ENCODE data around the gene ZNF850.

The ZNF850 gene

GRCh38 chr19:36688058-36688457 is 84.5 kb downstream of the ZNF850 start:
- peak overlapping the region; percentile 30 for H3K27ac ChIP-seq (ENCODE audit: low read length)
- H3K36me3 ChIP-seq (ENCODE audit: control insufficient read depth in 1 of 2, insufficient read depth in 2 of 2, low read length in 2 of 2): peaks cover 23 to 55% of the 10 kb centered on the region in 2 donors
- peak overlapping the region; percentile 80 to 92 for H3K4me3 ChIP-seq (ENCODE audit: low read depth in 1 of 2, low read length in 2 of 2)
- peaks cover 3 to 18% of the 10 kb centered on the region in 2 donors for H3K4me1 ChIP-seq (ENCODE audit: control insufficient read depth in 1 of 2, insufficient read depth in 2 of 2, low read length in 2 of 2)
- H3K27me3 ChIP-seq (ENCODE audit: low read depth, low read length): no peaks in the 10 kb centered on the region
- peaks cover 0 to 4% of the 10 kb centered on the region in 2 donors for H3K9me3 ChIP-seq (ENCODE audit: control insufficient read depth in 1 of 2, low read length in 2 of 2)

DNA sequence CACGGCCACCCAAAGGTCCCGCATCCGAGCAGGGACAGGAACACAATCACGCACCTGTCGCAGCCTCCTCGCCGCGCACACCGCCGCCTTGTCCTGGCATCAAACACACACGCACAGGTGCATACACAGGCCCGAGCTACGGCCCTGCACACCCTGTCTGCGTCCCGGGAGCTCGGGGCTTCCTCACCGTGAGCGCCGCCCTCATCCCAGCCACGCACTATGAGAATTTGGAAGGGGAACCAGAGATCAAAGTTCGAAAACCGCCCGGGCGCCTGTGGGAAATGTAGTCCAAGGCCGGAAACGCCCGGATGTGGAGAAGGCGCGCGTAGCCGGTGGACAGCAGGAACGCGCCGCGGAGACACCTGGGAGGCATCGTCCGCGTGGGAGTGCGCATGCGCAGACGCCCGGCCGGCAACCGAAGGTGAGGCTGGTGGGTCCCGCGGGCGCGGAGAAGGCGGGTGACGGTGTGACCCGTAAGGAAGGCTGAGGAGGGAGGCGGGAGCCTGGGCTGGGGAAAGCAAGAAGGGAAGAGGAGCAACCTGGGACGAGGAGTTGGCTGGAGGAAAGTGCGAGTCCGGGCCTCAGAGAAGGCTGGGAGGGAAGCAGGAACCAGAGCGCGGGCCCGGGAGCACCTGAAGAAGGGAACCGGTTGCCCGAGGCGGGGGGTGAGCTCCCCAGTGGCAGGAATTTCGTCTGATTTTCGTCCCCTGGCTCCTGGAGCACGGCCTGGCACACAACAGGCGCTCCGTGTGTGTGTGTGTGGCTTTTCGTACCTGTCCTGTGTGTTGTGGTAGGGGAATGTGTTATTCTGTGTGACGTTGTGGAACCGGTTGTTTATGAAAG is 85.2 kb downstream of the ZNF850 start, which contains the start of gene ZNF567:
Gene ZNF567, plus strand, starts transcription at position 399 of the 843 bp plus-strand sequence. CDS start 7,256 bp downstream, outside the sequence.
- Histone ChIP-seq H3K27ac (ENCODE audit: low read length) (peak within 1 kb of the TSS; percentile 42), H3K4me3 (ENCODE audit: low read depth in 1 of 2, low read length in 2 of 2) (peak within 1 kb of the TSS; percentile 80 to 92), H3K36me3 (ENCODE audit: control insufficient read depth in 1 of 2, insufficient read depth in 2 of 2, low read length in 2 of 2) (peaks cover 23 to 48% of the 10 kb centered on the region in 2 donors), H3K27me3 (ENCODE audit: low read depth, low read length) (no peaks in the 10 kb centered on the region), H3K4me1 (ENCODE audit: control insufficient read depth in 1 of 2, insufficient read depth in 2 of 2, low read length in 2 of 2) (peaks cover 3 to 18% of the 10 kb centered on the region in 2 donors), H3K9me3 (ENCODE audit: control insufficient read depth in 1 of 2, low read length in 2 of 2) (peaks cover 0 to 2% of the 10 kb centered on the region in 2 donors)

DNA sequence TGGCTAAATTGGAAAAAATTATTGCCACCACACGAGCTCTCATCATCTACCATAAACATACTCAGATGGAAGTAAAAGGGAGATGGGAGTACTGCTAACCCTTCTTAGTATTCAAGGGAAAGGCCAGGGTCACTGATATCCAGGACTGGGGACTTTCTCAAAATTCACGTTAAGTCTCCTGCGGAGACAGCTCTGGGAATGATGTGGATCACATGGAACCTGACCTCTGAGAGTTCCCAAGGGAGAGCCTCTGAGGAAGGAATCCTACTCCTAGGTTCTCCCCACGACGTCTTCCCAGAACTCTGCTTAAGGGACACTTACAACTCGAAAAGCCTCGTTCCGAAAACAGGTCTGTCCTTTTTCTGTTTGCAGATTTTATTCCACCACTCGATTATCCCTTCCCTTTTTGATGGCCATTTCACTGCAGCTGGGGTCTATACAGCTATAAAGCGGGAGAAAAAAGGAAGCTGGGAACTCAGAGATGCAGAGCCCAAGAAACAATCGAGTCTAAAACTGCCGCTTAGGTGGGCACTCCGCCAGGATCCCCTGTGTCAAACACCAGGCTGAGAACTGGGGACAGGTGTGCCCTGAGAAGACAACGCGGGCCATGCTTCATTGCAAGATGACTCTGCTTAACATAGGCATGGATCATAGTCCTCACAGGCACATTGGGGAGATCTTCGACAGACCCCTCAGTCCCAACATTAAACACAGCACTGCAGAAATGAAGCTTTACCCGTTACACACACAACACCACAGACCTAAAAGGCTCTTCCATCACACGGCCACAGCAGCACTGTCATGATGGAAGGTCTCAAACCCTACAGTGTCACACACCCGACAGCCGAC is 86.0 kb downstream of the ZNF850 start:
- Histone ChIP-seq H3K36me3 (ENCODE audit: control insufficient read depth in 1 of 2, insufficient read depth in 2 of 2, low read length in 2 of 2) (peaks cover 16 to 45% of the 10 kb centered on the region in 2 donors), H3K4me3 (ENCODE audit: low read depth in 1 of 2, low read length in 2 of 2) (peak overlapping the region; percentile 80 to 92), H3K9me3 (ENCODE audit: control insufficient read depth in 1 of 2, low read length in 2 of 2) (peaks cover 0 to 2% of the 10 kb centered on the region in 2 donors), H3K4me1 (ENCODE audit: control insufficient read depth in 1 of 2, insufficient read depth in 2 of 2, low read length in 2 of 2) (peaks cover 3 to 18% of the 10 kb centered on the region in 2 donors), H3K27me3 (ENCODE audit: low read depth, low read length) (no peaks in the 10 kb centered on the region), H3K27ac (ENCODE audit: low read length) (peak overlapping the region; percentile 42)

- H3K36me3 ChIP-seq (ENCODE audit: control insufficient read depth in 1 of 2, insufficient read depth in 2 of 2, low read length in 2 of 2): peaks cover 13 to 45% of the 10 kb centered on the region in 2 donors
- no peak overlapping the region for H3K27ac ChIP-seq (ENCODE audit: low read length)
- no peaks in the 10 kb centered on the region for H3K27me3 ChIP-seq (ENCODE audit: low read depth, low read length)
- peak overlapping the region; percentile 80 to 92 for H3K4me3 ChIP-seq (ENCODE audit: low read depth in 1 of 2, low read length in 2 of 2)
- peaks cover 0 to 7% of the 10 kb centered on the region in 2 donors for H3K9me3 ChIP-seq (ENCODE audit: control insufficient read depth in 1 of 2, low read length in 2 of 2)
- peaks cover 3 to 18% of the 10 kb centered on the region in 2 donors for H3K4me1 ChIP-seq (ENCODE audit: control insufficient read depth in 1 of 2, insufficient read depth in 2 of 2, low read length in 2 of 2)
Measured at GRCh38 chr19:36685835-36686234, 86.8 kb downstream of the ZNF850 start.

DNA sequence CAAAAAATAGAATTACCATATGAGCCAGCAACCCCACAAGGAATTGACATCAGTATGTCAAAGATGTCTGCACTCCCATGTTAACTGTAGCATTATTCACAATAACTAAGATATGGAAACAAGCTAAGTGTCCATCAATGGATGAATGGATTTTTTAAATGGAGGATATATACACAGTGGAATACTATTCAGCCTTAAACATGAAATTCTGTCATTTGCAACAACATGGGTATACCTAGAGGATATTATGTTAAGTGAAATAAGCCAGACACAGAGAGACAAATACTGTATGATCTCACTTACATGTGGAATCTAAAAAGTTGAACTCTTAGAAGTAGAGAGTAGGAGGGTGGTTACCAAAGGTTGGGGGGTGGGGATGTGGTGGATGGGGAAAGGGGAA is 93.2 kb downstream of the ZNF850 start:
- no peak overlapping the region for H3K27ac ChIP-seq (ENCODE audit: low read length)
- H3K9me3 ChIP-seq (ENCODE audit: control insufficient read depth in 1 of 2, low read length in 2 of 2): peaks cover 5 to 30% of the 10 kb centered on the region in 2 donors
- peak overlapping the region in 1 of 2 donors; percentile 35 for H3K4me3 ChIP-seq (ENCODE audit: low read depth in 1 of 2, low read length in 2 of 2)
- H3K36me3 ChIP-seq (ENCODE audit: control insufficient read depth in 1 of 2, insufficient read depth in 2 of 2, low read length in 2 of 2): peaks cover 0 to 49% of the 10 kb centered on the region in 2 donors
- no peaks in the 10 kb centered on the region for H3K4me1 ChIP-seq (ENCODE audit: control insufficient read depth in 1 of 2, insufficient read depth in 2 of 2, low read length in 2 of 2)
- no peaks in the 10 kb centered on the region for H3K27me3 ChIP-seq (ENCODE audit: low read depth, low read length)

- H3K27me3 ChIP-seq (ENCODE audit: low read depth, low read length): no peaks in the 10 kb centered on the region
- H3K27ac ChIP-seq (ENCODE audit: low read length): no peak overlapping the region
- H3K4me1 ChIP-seq (ENCODE audit: control insufficient read depth in 1 of 2, insufficient read depth in 2 of 2, low read length in 2 of 2): no peaks in the 10 kb centered on the region
- H3K9me3 ChIP-seq (ENCODE audit: control insufficient read depth in 1 of 2, low read length in 2 of 2): peaks cover 16 to 53% of the 10 kb centered on the region in 2 donors
- H3K36me3 ChIP-seq (ENCODE audit: control insufficient read depth in 1 of 2, insufficient read depth in 2 of 2, low read length in 2 of 2): peaks cover 3 to 50% of the 10 kb centered on the region in 2 donors
- H3K4me3 ChIP-seq (ENCODE audit: low read depth in 1 of 2, low read length in 2 of 2): no peak overlapping the region
Measured at GRCh38 chr19:36674201-36674600, 98.4 kb downstream of the ZNF850 start.

DNA sequence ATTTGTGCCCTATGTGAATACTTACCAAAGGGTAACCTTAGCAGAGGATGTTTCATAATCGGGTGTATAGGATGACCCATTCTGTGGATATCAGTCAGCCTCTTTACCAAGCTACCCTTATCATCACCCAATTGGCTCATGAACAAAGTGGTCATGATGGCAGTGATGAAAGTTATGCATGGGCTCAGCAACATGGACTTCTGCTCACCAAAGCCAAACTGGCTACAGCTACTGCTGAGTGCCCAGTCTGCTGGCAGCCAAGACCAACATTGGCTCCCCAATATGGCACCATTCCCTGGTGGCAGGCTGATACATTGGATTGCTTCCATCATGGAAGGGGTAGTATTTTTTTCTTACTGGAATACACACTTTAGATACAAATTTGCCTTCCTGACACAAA is 100.2 kb downstream of the ZNF850 start:
- H3K36me3 ChIP-seq (ENCODE audit: control insufficient read depth in 1 of 2, insufficient read depth in 2 of 2, low read length in 2 of 2): peaks cover 3 to 35% of the 10 kb centered on the region in 2 donors
- no peak overlapping the region for H3K4me3 ChIP-seq (ENCODE audit: low read depth in 1 of 2, low read length in 2 of 2)
- no peaks in the 10 kb centered on the region for H3K27me3 ChIP-seq (ENCODE audit: low read depth, low read length)
- peaks cover 0 to 11% of the 10 kb centered on the region in 2 donors for H3K4me1 ChIP-seq (ENCODE audit: control insufficient read depth in 1 of 2, insufficient read depth in 2 of 2, low read length in 2 of 2)
- peaks cover 14 to 50% of the 10 kb centered on the region in 2 donors for H3K9me3 ChIP-seq (ENCODE audit: control insufficient read depth in 1 of 2, low read length in 2 of 2)
- no peak overlapping the region for H3K27ac ChIP-seq (ENCODE audit: low read length)

DNA sequence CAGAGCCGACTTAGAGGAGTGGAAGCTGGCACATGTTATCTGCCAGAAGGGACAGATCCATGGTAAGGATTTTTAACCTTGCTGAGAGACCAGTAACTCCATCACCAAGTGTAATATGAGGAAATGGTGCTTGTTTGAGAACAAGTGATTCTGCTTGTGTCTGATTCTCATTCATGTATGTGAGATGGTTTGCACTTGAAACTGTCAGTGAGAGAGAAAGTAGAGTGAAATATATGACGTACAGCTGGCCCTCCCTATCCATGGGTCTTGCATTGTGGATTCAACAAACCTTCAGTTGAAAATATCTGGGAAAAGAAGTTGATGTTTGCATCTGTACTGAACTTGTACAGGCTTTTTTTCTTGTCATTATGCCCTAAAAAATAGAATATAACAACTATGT is 104.0 kb downstream of the ZNF850 start:
- Histone ChIP-seq H3K9me3 (ENCODE audit: control insufficient read depth in 1 of 2, low read length in 2 of 2) (peaks cover 9 to 55% of the 10 kb centered on the region in 2 donors), H3K36me3 (ENCODE audit: control insufficient read depth in 1 of 2, insufficient read depth in 2 of 2, low read length in 2 of 2) (peaks cover 3 to 48% of the 10 kb centered on the region in 2 donors), H3K27me3 (ENCODE audit: low read depth, low read length) (no peaks in the 10 kb centered on the region), H3K27ac (ENCODE audit: low read length) (no peak overlapping the region), H3K4me1 (ENCODE audit: control insufficient read depth in 1 of 2, insufficient read depth in 2 of 2, low read length in 2 of 2) (peaks cover 0 to 18% of the 10 kb centered on the region in 2 donors), H3K4me3 (ENCODE audit: low read depth in 1 of 2, low read length in 2 of 2) (peak overlapping the region; percentile 8 to 85)

GRCh38 chr19:36665832-36666231 is 106.8 kb downstream of the ZNF850 start:
- Histone ChIP-seq H3K27ac (ENCODE audit: low read length) (no peak overlapping the region), H3K4me3 (ENCODE audit: low read depth in 1 of 2, low read length in 2 of 2) (peak overlapping the region; percentile 85 to 99)

More at GRCh38 chr19:36665832-36666231, 106.8 kb downstream of the ZNF850 start:
- Histone ChIP-seq H3K9me3 (ENCODE audit: control insufficient read depth in 1 of 2, low read length in 2 of 2) (peaks cover 0 to 40% of the 10 kb centered on the region in 2 donors), H3K36me3 (ENCODE audit: control insufficient read depth in 1 of 2, insufficient read depth in 2 of 2, low read length in 2 of 2) (peaks cover 3 to 35% of the 10 kb centered on the region in 2 donors), H3K27me3 (ENCODE audit: low read depth, low read length) (no peaks in the 10 kb centered on the region), H3K4me1 (ENCODE audit: control insufficient read depth in 1 of 2, insufficient read depth in 2 of 2, low read length in 2 of 2) (peaks cover 0 to 18% of the 10 kb centered on the region in 2 donors)

Data from muscle layer of duodenum (tissue), 2 donors.